Sigmoid colon (tissue), 7 donors: Measurements from ENCODE around the gene C2. TPM values are rescaled to one million over a fixed set of nuclear protein-coding genes. Genes with fewer than 3 reads are reported as not detected.

Experiments used
- polyA plus RNA-seq, 3 donors: library from polyadenylated mRNA; stranded (reverse); fragments of 200-250 nt; gene quantifications; one replicate each; pipeline ENCODE4 v1.2.3, GENCODE V29; 2013
- small RNA-seq, 3 donors: library from RNA; depleted of rRNA; stranded (forward); fragments of <200 nt; gene quantifications; one replicate each; pipeline ENCODE3, GENCODE V24; 2016
- total RNA-seq, 4 donors: library from RNA; depleted of rRNA; stranded (reverse); fragments of >200 nt; gene quantifications; one replicate each; pipeline ENCODE4 v1.1.0, GENCODE V29; 2016
- donor health status: healthy with polysubstance abuse.
- donor health status: Bipolar disorder and iron deficiency.
- donor health status: healthy.

C2 gene
- total and polyA plus RNA-seq, 7 donors: 4.9 to 39.2 (median 15.7) TPM

Small RNA genes within 50 kb of the gene (small RNA-seq; reads per million reads assigned to genes)
- gene AL645922.1: 0 reads per million in 3 donors

Other genes with a start within 250 kb of the C2 start
Only the 30 nearest of the 34 such genes appear.
- gene ABHD16A, start 224.4 kb upstream of the C2 start, total RNA-seq: 10 to 100 TPM; 37.8 to 63.4 (median 51.6) TPM
- gene ABHD16A, start 224.4 kb upstream of the C2 start, polyA plus RNA-seq: 10 to 100 TPM; 16.9 to 52.0 (median 17.4) TPM
- gene LY6G6F, start 220.9 kb upstream of the C2 start, total RNA-seq: not detected
- gene LY6G6F, start 220.9 kb upstream of the C2 start, polyA plus RNA-seq: not detected
- 10 to 100 TPM in 1 of 4 donors, 1 to 10 TPM in 2, not detected in 1; 2.9 to 21.2 (median 6.4) TPM for gene LY6G6D, start 212.4 kb upstream of the C2 start, total RNA-seq
- gene LY6G6D, start 212.4 kb upstream of the C2 start, polyA plus RNA-seq: 1 to 10 TPM in 1 of 3 donors, under 1 TPM in 1, not detected in 1; 0.31 to 8.4 TPM
- gene LY6G6C, start 206.0 kb upstream of the C2 start, total RNA-seq: not detected
- 1 to 10 TPM in 2 of 3 donors, under 1 TPM in 1; 0.07 to 1.2 (median 1.2) TPM for gene LY6G6C, start 206.0 kb upstream of the C2 start, polyA plus RNA-seq
- gene MPIG6B, start 204.3 kb upstream of the C2 start, total RNA-seq: not detected
- gene MPIG6B, start 204.3 kb upstream of the C2 start, polyA plus RNA-seq: under 1 TPM in 1 of 3 donors, not detected in 2; 0.13 TPM
- 100 to 1,000 TPM in 2 of 4 donors, 10 to 100 TPM in 2; 86.7 to 146 (median 107) TPM for gene DDAH2, start 198.4 kb upstream of the C2 start, total RNA-seq
- 100 to 1,000 TPM; 137 to 340 (median 213) TPM for gene DDAH2, start 198.4 kb upstream of the C2 start, polyA plus RNA-seq
- 100 to 1,000 TPM; 172 to 251 (median 214) TPM for gene CLIC1, start 191.2 kb upstream of the C2 start, total RNA-seq
- 100 to 1,000 TPM; 623 to 668 (median 634) TPM for gene CLIC1, start 191.2 kb upstream of the C2 start, polyA plus RNA-seq
- 10 to 100 TPM in 1 of 4 donors, 1 to 10 TPM in 3; 4.2 to 23.5 (median 5.7) TPM for gene MSH5, start 187.7 kb upstream of the C2 start, total RNA-seq
- 10 to 100 TPM in 1 of 3 donors, 1 to 10 TPM in 1, not detected in 1; 1.6 to 18.7 TPM for gene MSH5, start 187.7 kb upstream of the C2 start, polyA plus RNA-seq
- gene SAPCD1, start 165.1 kb upstream of the C2 start, total RNA-seq: 1 to 10 TPM in 3 of 4 donors, not detected in 1; 1.8 to 6.5 (median 4.2) TPM
- 1 to 10 TPM in 2 of 3 donors, not detected in 1; 1.2 to 8.7 TPM for gene SAPCD1, start 165.1 kb upstream of the C2 start, polyA plus RNA-seq
- 1 to 10 TPM in 1 of 4 donors, under 1 TPM in 2, not detected in 1; 0.14 to 3.9 (median 0.71) TPM for gene VWA7, start 150.4 kb upstream of the C2 start, total RNA-seq
- 1 to 10 TPM; 2.8 to 6.0 (median 3.6) TPM for gene VWA7, start 150.4 kb upstream of the C2 start, polyA plus RNA-seq
- 10 to 100 TPM; 16.0 to 36.2 (median 27.7) TPM for gene VARS1, start 132.0 kb upstream of the C2 start, total RNA-seq
- gene VARS1, start 132.0 kb upstream of the C2 start, polyA plus RNA-seq: 10 to 100 TPM in 1 of 3 donors, 1 to 10 TPM in 2; 6.0 to 50.9 (median 6.0) TPM
- gene LSM2, start 120.8 kb upstream of the C2 start, total RNA-seq: 10 to 100 TPM; 29.6 to 53.5 (median 48.1) TPM
- 10 to 100 TPM; 28.4 to 94.7 (median 49.9) TPM for gene LSM2, start 120.8 kb upstream of the C2 start, polyA plus RNA-seq
- gene HSPA1L, start 112.4 kb upstream of the C2 start, total RNA-seq: 1 to 10 TPM; 1.1 to 2.3 (median 1.8) TPM
- gene HSPA1L, start 112.4 kb upstream of the C2 start, polyA plus RNA-seq: 1 to 10 TPM in 1 of 3 donors, under 1 TPM in 2; 0.23 to 1.2 (median 0.60) TPM
- 100 to 1,000 TPM; 147 to 321 (median 168) TPM for gene HSPA1A, start 112.2 kb upstream of the C2 start, total RNA-seq
- 10 to 100 TPM; 39.0 to 70.1 (median 63.1) TPM for gene HSPA1A, start 112.2 kb upstream of the C2 start, polyA plus RNA-seq
- 100 to 1,000 TPM in 3 of 4 donors, 10 to 100 TPM in 1; 72.6 to 237 (median 113) TPM for gene HSPA1B, start 100.0 kb upstream of the C2 start, total RNA-seq
- 100 to 1,000 TPM in 1 of 3 donors, 10 to 100 TPM in 2; 63.1 to 116 (median 64.3) TPM for gene HSPA1B, start 100.0 kb upstream of the C2 start, polyA plus RNA-seq
- 10 to 100 TPM; 31.3 to 43.2 (median 33.6) TPM for gene NEU1, start 64.9 kb upstream of the C2 start, total RNA-seq
- 10 to 100 TPM; 15.0 to 41.1 (median 31.9) TPM for gene NEU1, start 64.9 kb upstream of the C2 start, polyA plus RNA-seq
- 1 to 10 TPM in 2 of 4 donors, not detected in 2; 1.4 to 8.0 TPM for gene SLC44A4, start 48.7 kb upstream of the C2 start, total RNA-seq
- 100 to 1,000 TPM in 2 of 3 donors, 10 to 100 TPM in 1; 78.1 to 252 (median 106) TPM for gene SLC44A4, start 48.7 kb upstream of the C2 start, polyA plus RNA-seq
- 10 to 100 TPM; 31.3 to 34.3 (median 33.8) TPM for gene EHMT2, start 30.0 kb upstream of the C2 start, total RNA-seq
- gene EHMT2, start 30.0 kb upstream of the C2 start, polyA plus RNA-seq: 10 to 100 TPM; 11.8 to 45.0 (median 17.4) TPM
- gene ZBTB12, start 25.6 kb upstream of the C2 start, total RNA-seq: 1 to 10 TPM in 3 of 4 donors, under 1 TPM in 1; 0.83 to 2.1 (median 1.1) TPM
- 1 to 10 TPM in 2 of 3 donors, under 1 TPM in 1; 0.92 to 4.3 (median 1.2) TPM for gene ZBTB12, start 25.6 kb upstream of the C2 start, polyA plus RNA-seq
- 10 to 100 TPM; 14.3 to 40.0 (median 28.7) TPM for gene CFB, start 18.4 kb downstream of the C2 start, total RNA-seq
- gene CFB, start 18.4 kb downstream of the C2 start, polyA plus RNA-seq: 100 to 1,000 TPM in 1 of 3 donors, 1 to 10 TPM in 2; 3.6 to 118 (median 9.5) TPM
- 10 to 100 TPM; 60.1 to 96.9 (median 75.8) TPM for gene NELFE, start 31.3 kb downstream of the C2 start, total RNA-seq
- 10 to 100 TPM; 52.5 to 73.5 (median 58.9) TPM for gene NELFE, start 31.3 kb downstream of the C2 start, polyA plus RNA-seq
- 10 to 100 TPM; 22.1 to 73.4 (median 33.4) TPM for gene SKIC2, start 31.5 kb downstream of the C2 start, total RNA-seq
- gene SKIC2, start 31.5 kb downstream of the C2 start, polyA plus RNA-seq: 10 to 100 TPM; 25.0 to 68.2 (median 30.6) TPM
- 10 to 100 TPM; 11.4 to 22.7 (median 18.3) TPM for gene DXO, start 44.4 kb downstream of the C2 start, total RNA-seq
- gene DXO, start 44.4 kb downstream of the C2 start, polyA plus RNA-seq: 10 to 100 TPM in 1 of 3 donors, 1 to 10 TPM in 2; 8.4 to 17.3 (median 9.9) TPM
- gene C4A, start 54.3 kb downstream of the C2 start, total RNA-seq: 100 to 1,000 TPM in 3 of 4 donors, 10 to 100 TPM in 1; 46.7 to 254 (median 179) TPM
- 10 to 100 TPM in 1 of 3 donors, 1 to 10 TPM in 2; 2.3 to 63.4 (median 3.0) TPM for gene C4A, start 54.3 kb downstream of the C2 start, polyA plus RNA-seq
- gene C4B, start 87.1 kb downstream of the C2 start, total RNA-seq: 100 to 1,000 TPM in 2 of 4 donors, 10 to 100 TPM in 2; 74.2 to 291 (median 155) TPM
- gene C4B, start 87.1 kb downstream of the C2 start, polyA plus RNA-seq: 10 to 100 TPM in 1 of 3 donors, 1 to 10 TPM in 2; 3.2 to 64.7 (median 4.2) TPM
- 1 to 10 TPM; 1.1 to 4.9 (median 3.2) TPM for gene CYP21A2, start 110.7 kb downstream of the C2 start, total RNA-seq
- gene CYP21A2, start 110.7 kb downstream of the C2 start, polyA plus RNA-seq: 1 to 10 TPM in 1 of 3 donors, under 1 TPM in 1, not detected in 1; 0.57 to 1.2 TPM
- gene TNXB, start 181.6 kb downstream of the C2 start, total RNA-seq: 100 to 1,000 TPM in 3 of 4 donors, 10 to 100 TPM in 1; 66.0 to 224 (median 116) TPM
- gene TNXB, start 181.6 kb downstream of the C2 start, polyA plus RNA-seq: 10 to 100 TPM in 1 of 3 donors, 1 to 10 TPM in 2; 1.4 to 16.4 (median 7.2) TPM
- gene ATF6B, start 200.5 kb downstream of the C2 start, total RNA-seq: 10 to 100 TPM; 24.5 to 73.4 (median 24.8) TPM
- gene ATF6B, start 200.5 kb downstream of the C2 start, polyA plus RNA-seq: 10 to 100 TPM; 10.9 to 93.6 (median 14.4) TPM
- gene FKBPL, start 202.6 kb downstream of the C2 start, total RNA-seq: 1 to 10 TPM; 2.1 to 5.5 (median 4.2) TPM
- 10 to 100 TPM in 1 of 3 donors, 1 to 10 TPM in 2; 4.9 to 10.4 (median 6.0) TPM for gene FKBPL, start 202.6 kb downstream of the C2 start, polyA plus RNA-seq
- gene PRRT1, start 224.2 kb downstream of the C2 start, total RNA-seq: 1 to 10 TPM; 1.8 to 6.1 (median 3.1) TPM
- 1 to 10 TPM in 2 of 3 donors, under 1 TPM in 1; 0.46 to 3.3 (median 1.8) TPM for gene PRRT1, start 224.2 kb downstream of the C2 start, polyA plus RNA-seq